Endothelial cell of umbilical vein (primary cell): ENCODE measurements around the gene MCC. TPM values are rescaled to one million over a fixed set of nuclear protein-coding genes. Genes with fewer than 3 reads are reported as not detected.

Experiments used
- BruUV-seq: library from RNA; stranded (reverse); fragments of 400-500 nt; replicated peaks from 2 replicates; lab custom pipeline; 2021; lab: Mats Ljungman, UMichigan
- CTCF ChIA-PET: fragments of 300-600, 350-600 bp; sonication (Branson Sonifier 250); formaldehyde crosslinking; loops from one replicate; lab custom pipeline; 2021; ENCODE audit warnings: antibody characterized with exemption, inconsistent platforms; lab: Charles Lee
- POLR2A ChIA-PET: fragments of 300-600, 350-600 bp; sonication (Branson Sonifier 250); formaldehyde crosslinking; loops from one replicate; lab custom pipeline; 2021; ENCODE audit warnings: antibody characterized with exemption, inconsistent platforms; lab: Charles Lee
- DNase-seq: peaks from one replicate; pipeline ENCODE4 v3.0.0-alpha.2; 2011; ENCODE audit warnings: low read depth, low spot score
- FAIRE-seq: peaks from 2 replicates; lab custom pipeline; 2011; peaks lifted over from hg19 to GRCh38; lab: Jason Lieb, UNC
- H2AFZ ChIP-seq: 2 replicates; pipeline ENCODE4 v1.6.0; 2012; ENCODE audit warnings: low read depth, low read length, control low read depth, inconsistent platforms
- H3K27ac ChIP-seq: 2 replicates; pipeline ENCODE4 v1.5.1; 2011; ENCODE audit warnings: low read depth, mild to moderate bottlenecking, control low read depth, low read length, moderate library complexity; ENCODE audit not compliant: insufficient read depth
- H3K27me3 ChIP-seq, 2 experiments: 2 replicates each; pipeline versions ENCODE4 v1.6.0 to v1.6.1; 2011; ENCODE audit warnings: low read length in 2 of 2, mixed read lengths in 1 of 2; ENCODE audit not compliant: control insufficient read depth in 2 of 2, insufficient read depth in 2 of 2
- H3K36me3 ChIP-seq, 2 experiments: 2 replicates in 1 of 2; 3 replicates in 1 of 2; pipeline ENCODE4 v1.5.1; 2011; ENCODE audit warnings: low read length in 2 of 2, mild to moderate bottlenecking in 1 of 2, moderate library complexity in 1 of 2; ENCODE audit not compliant: control insufficient read depth in 2 of 2, insufficient read depth in 2 of 2; ENCODE audit errors: extremely low read depth in 1 of 2
- H3K4me1 ChIP-seq: 3 replicates; pipeline ENCODE4 v1.5.1; 2011; ENCODE audit warnings: mild to moderate bottlenecking, low read length; ENCODE audit not compliant: control insufficient read depth, insufficient read depth; ENCODE audit errors: extremely low read depth
- H3K4me2 ChIP-seq: 2 replicates; pipeline ENCODE4 v1.6.1; 2011; ENCODE audit warnings: low read length, control low read depth, mixed read lengths; ENCODE audit not compliant: insufficient read depth
- H3K4me3 ChIP-seq, 3 experiments: fragments of 200-600 bp in 1 of 3; sonication (generic), shearing (Covaris generic) in 1 of 3; replicated peaks in 1 of 3; 2 replicates each; pipeline ENCODE4 v1.5.1; 2011 to 2016; ENCODE audit warnings: control low read depth in 3 of 3, low read length in 3 of 3, mild to moderate bottlenecking in 2 of 3, inconsistent platforms in 1 of 3, low read depth in 1 of 3, moderate library complexity in 1 of 3; ENCODE audit not compliant: insufficient read depth in 1 of 3
- H3K79me2 ChIP-seq: 2 replicates; pipeline ENCODE4 v1.6.0; 2012; ENCODE audit warnings: low read length, inconsistent platforms; ENCODE audit not compliant: control insufficient read depth, insufficient read depth
- H3K9ac ChIP-seq: replicated peaks from 2 replicates; pipeline ENCODE3; 2011; ENCODE audit warnings: low read length, control low read depth; ENCODE audit not compliant: insufficient read depth; ENCODE audit errors: extremely low read depth
- H3K9me1 ChIP-seq: replicated peaks from 3 replicates; pipeline ENCODE4 v1.6.0; 2011; ENCODE audit warnings: mild to moderate bottlenecking, low read length; ENCODE audit not compliant: control insufficient read depth, insufficient read depth; ENCODE audit errors: extremely low read depth
- H3K9me3 ChIP-seq: replicated peaks from 2 replicates; pipeline ENCODE4 v1.5.1; 2012; ENCODE audit warnings: low read length, inconsistent platforms; ENCODE audit not compliant: control insufficient read depth, insufficient read depth
- H4K20me1 ChIP-seq: replicated peaks from 2 replicates; pipeline ENCODE3; 2011; ENCODE audit warnings: mild to moderate bottlenecking, low read length; ENCODE audit not compliant: control insufficient read depth, insufficient read depth; ENCODE audit errors: extremely low read depth
- CTCF ChIP-seq, 2 donors: IDR thresholded peaks; 1 replicate in 1 of 2; 2 replicates in 1 of 2; pipeline ENCODE4 v1.5.1; 2011; ENCODE audit warnings: low read length in 2 of 2, mild to moderate bottlenecking in 2 of 2, moderate library complexity in 2 of 2, control low read depth in 1 of 2, inconsistent platforms in 1 of 2, low read depth in 1 of 2; ENCODE audit not compliant: insufficient read depth in 1 of 2; ENCODE audit errors: extremely low read depth in 1 of 2
- EZH2 ChIP-seq: IDR thresholded peaks from 2 replicates; pipeline ENCODE4 v1.6.1; 2012; ENCODE audit warnings: borderline replicate concordance, low read depth, mild to moderate bottlenecking, moderate library complexity, low read length, inconsistent platforms; ENCODE audit not compliant: severe bottlenecking
- FOS ChIP-seq: IDR thresholded peaks from 2 replicates; pipeline ENCODE4 v1.6.1; 2011; ENCODE audit warnings: mild to moderate bottlenecking, low read length, moderate library complexity, borderline replicate concordance; ENCODE audit not compliant: insufficient read depth
- GATA2 ChIP-seq: IDR thresholded peaks from 2 replicates; pipeline ENCODE4 v1.7.0; 2011; ENCODE audit warnings: low read depth, mild to moderate bottlenecking, moderate library complexity, mixed read lengths, low read length; ENCODE audit not compliant: insufficient read length, insufficient read depth
- JUN ChIP-seq: IDR thresholded peaks from 2 replicates; pipeline ENCODE4 v1.6.1; 2011; ENCODE audit warnings: borderline replicate concordance, low read depth; ENCODE audit not compliant: insufficient read length, insufficient read depth
- MAX ChIP-seq: IDR thresholded peaks from 2 replicates; pipeline ENCODE4 v1.6.1; 2011; ENCODE audit not compliant: insufficient read depth, insufficient read length
- MYC ChIP-seq: IDR thresholded peaks from one replicate; pipeline ENCODE4 v1.6.1; 2011; ENCODE audit warnings: mild to moderate bottlenecking, low read depth, low read length
- POLR2A ChIP-seq: IDR thresholded peaks from 2 replicates; pipeline ENCODE4 v1.6.1; 2012; ENCODE audit warnings: low read depth, mild to moderate bottlenecking, control low read depth, low read length
- POLR2AphosphoS5 ChIP-seq: IDR thresholded peaks from 2 replicates; pipeline ENCODE4 v1.6.1; 2012; ENCODE audit warnings: low read depth, mild to moderate bottlenecking, control low read depth, low read length, moderate library complexity; ENCODE audit not compliant: insufficient read depth
- dilution Hi-C: fragments of 300-500 bp; cut with MboI; formaldehyde crosslinking; loops from one replicate; pipeline ENCODE4 v1.15.0; 2019; ENCODE audit warnings: low sequenced_read_pairs; ENCODE audit not compliant: extremely low pct_ligation_motif_present
- intact Hi-C: fragments of 100-400 bp; cut with micrococcal nuclease; formaldehyde crosslinking; loops from one replicate; pipeline ENCODE4 v1.10.0; 2022
- polyA plus RNA-seq, 4 experiments: library from polyadenylated mRNA; depleted of rRNA in 3 of 4; stranded (reverse) in 3 of 4; unstranded in 1 of 4; fragments of >200 nt; gene quantifications; 2 replicates each; pipeline versions ENCODE4 v1.2.1 to v1.2.3, GENCODE V29; 2011 to 2012; ENCODE audit warnings: missing spikeins in 1 of 4
- total RNA-seq: library from RNA; stranded (reverse); gene quantifications from 2 replicates; pipeline ENCODE4 v1.2.3, GENCODE V29; 2021

MCC gene
- total and polyA plus RNA-seq, 2 donors (not counting 3 experiments of a cell fraction or from before 2014, with no cell fraction given), result 6.9 to 27.5 TPM

- POLR2A ChIA-PET, result no interaction called here
- dilution Hi-C loops, result no loop called here
Observed at GRCh38 chr5:113265190-113265589, 223.1 kb downstream of the MCC start.

More at GRCh38 chr5:113265190-113265589, 223.1 kb downstream of the MCC start:
- H3K4me2 ChIP-seq, result no peak overlapping the region
- DNase-seq, result no peak
- H2AFZ ChIP-seq, result no peak overlapping the region
- H3K27ac ChIP-seq, result no peak overlapping the region
- FAIRE-seq, result no peak
- no peak overlapping the region for H3K4me3 ChIP-seq
- TF ChIP-seq MYC, result no peak
- TF ChIP-seq EZH2, result no peak
- TF ChIP-seq FOS, result no peak
- TF ChIP-seq JUN, result no peak
- no peak for TF ChIP-seq POLR2A
- no peak for TF ChIP-seq POLR2AphosphoS5
- TF ChIP-seq CTCF (IDR thresholded peaks at IDR 0.05; ENCODE audit: extremely low read depth in 1 of 2, insufficient read depth in 1 of 2, low read depth in 1 of 2, low read length in 2 of 2), result no peak
- TF ChIP-seq GATA2, result no peak
- no peak for TF ChIP-seq MAX
- intact Hi-C loops, result no loop called here
- H4K20me1 ChIP-seq, result no peaks in the 10 kb centered on the region
- no peaks in the 10 kb centered on the region for H3K79me2 ChIP-seq
- CTCF ChIA-PET, result interaction anchor here (1.3 kb wide), 1 partner anchor 10 kb away, joined by 4 read pairs; no protein-coding TSS in a partner anchor
- no peaks in the 10 kb centered on the region for H3K27me3 ChIP-seq
- BruUV-seq, result no TSS peak
- H3K9me1 ChIP-seq, result no peaks in the 10 kb centered on the region
- H3K9me3 ChIP-seq, result no peaks in the 10 kb centered on the region
- H3K4me1 ChIP-seq, result peaks cover 14% of the 10 kb centered on the region
- no peak overlapping the region for H3K9ac ChIP-seq
- H3K36me3 ChIP-seq, result no peaks in the 10 kb centered on the region
